Omental fat pad (tissue), 4 donors: ENCODE data around the gene RPL18. TPM values are rescaled to one million over a fixed set of nuclear protein-coding genes. Genes with fewer than 3 reads are reported as not detected.

Experiments used
- ATAC-seq: fragments of 150-250 bp; one replicate; pipeline ENCODE4 v1.9.1; 2016; ENCODE audit warnings: mild to moderate bottlenecking, moderate library complexity; ENCODE audit not compliant: low FRiP score
- DNase-seq: peaks from one replicate; pipeline ENCODE4 v3.0.0-alpha.2; 2019; ENCODE audit warnings: low spot score
- total RNA-seq, 4 donors: library from RNA; depleted of rRNA; stranded (reverse); fragments of >200 nt; gene quantifications; one replicate each; pipeline ENCODE4 v1.1.0, GENCODE V29; 2016
- TF ChIP-seq, protein P1 (sequence below), 3 donors: fragments of 450-650 bp; IDR thresholded peaks; one replicate each; pipeline ENCODE4 v1.5.1; 2016 to 2017; ENCODE audit warnings: antibody characterized with exemption in 3 of 3, mild to moderate bottlenecking in 3 of 3, moderate library complexity in 2 of 3

The RPL18 gene
- total RNA-seq, 4 donors from 2014 or later = 1,539 to 2,303 (median 1,904) TPM

DNA sequence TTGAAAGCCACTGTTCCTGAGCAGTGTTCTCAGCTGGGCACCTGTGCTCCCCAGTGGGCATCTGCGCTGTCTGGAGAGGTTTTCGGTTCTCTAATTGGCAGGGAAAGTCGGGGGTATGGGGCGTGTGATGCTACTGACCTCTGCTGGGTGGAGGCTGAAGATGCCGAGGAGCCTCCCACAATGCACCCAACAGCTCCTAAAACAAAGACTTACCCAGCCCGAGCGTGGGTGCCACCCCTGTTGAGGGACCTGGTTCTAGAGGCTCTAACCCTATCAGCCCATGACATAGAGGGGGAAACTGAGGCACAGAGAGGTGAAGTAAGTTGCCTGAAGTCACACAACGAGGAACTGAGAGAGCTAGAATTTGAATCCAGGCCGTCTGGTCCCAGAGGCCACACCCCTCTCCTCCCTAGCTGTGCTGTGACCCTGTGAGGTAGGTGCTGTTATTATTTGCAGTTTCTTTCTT, 10.1 kb downstream of the RPL18 start:
- ATAC-seq = no peak
- TF ChIP-seq, protein P1, sequence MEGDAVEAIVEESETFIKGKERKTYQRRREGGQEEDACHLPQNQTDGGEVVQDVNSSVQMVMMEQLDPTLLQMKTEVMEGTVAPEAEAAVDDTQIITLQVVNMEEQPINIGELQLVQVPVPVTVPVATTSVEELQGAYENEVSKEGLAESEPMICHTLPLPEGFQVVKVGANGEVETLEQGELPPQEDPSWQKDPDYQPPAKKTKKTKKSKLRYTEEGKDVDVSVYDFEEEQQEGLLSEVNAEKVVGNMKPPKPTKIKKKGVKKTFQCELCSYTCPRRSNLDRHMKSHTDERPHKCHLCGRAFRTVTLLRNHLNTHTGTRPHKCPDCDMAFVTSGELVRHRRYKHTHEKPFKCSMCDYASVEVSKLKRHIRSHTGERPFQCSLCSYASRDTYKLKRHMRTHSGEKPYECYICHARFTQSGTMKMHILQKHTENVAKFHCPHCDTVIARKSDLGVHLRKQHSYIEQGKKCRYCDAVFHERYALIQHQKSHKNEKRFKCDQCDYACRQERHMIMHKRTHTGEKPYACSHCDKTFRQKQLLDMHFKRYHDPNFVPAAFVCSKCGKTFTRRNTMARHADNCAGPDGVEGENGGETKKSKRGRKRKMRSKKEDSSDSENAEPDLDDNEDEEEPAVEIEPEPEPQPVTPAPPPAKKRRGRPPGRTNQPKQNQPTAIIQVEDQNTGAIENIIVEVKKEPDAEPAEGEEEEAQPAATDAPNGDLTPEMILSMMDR (IDR thresholded peaks at IDR 0.05) = no peak
- DNase-seq = no peak

DNA sequence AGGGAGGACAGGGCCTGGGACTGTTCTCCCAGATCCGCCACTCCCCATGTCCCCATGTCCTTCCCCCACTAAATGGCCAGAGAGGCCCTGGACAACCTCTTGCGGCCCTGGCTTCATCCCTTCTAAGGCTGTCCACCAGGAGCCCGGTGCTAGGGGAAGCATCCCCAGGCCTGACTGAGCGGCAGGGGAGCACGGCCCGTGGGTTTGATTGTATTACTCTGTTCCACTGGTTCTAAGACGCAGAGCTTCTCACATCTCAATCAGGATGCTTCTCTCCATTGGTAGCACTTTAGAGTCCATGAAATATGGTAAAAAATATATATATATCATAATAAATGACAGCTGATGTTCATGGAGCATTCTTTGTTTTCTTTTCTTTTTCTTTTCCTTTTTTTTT, 11.6 kb downstream of the RPL18 start:
- no peak for DNase-seq
- TF ChIP-seq, protein P1 (IDR thresholded peaks at IDR 0.05) = no peak
- no peak for ATAC-seq

- TF ChIP-seq, protein P1 (IDR thresholded peaks at IDR 0.05) = no peak
- ATAC-seq (no peak), DNase-seq (no peak)
These were observed 12.3 kb downstream of the RPL18 start, which contains the start of gene SPACA4 for GRCh38 chr19:48606463-48607358. SPACA4 (plus strand) TSS chr19:48606742; CDS start chr19:48606979, 237 bp downstream.

GRCh38 chr19:48603850-48604249, 15.1 kb downstream of the RPL18 start:
- DNase-seq (no peak), ATAC-seq (no peak)
- TF ChIP-seq, protein P1 (IDR thresholded peaks at IDR 0.05) = no peak

DNA sequence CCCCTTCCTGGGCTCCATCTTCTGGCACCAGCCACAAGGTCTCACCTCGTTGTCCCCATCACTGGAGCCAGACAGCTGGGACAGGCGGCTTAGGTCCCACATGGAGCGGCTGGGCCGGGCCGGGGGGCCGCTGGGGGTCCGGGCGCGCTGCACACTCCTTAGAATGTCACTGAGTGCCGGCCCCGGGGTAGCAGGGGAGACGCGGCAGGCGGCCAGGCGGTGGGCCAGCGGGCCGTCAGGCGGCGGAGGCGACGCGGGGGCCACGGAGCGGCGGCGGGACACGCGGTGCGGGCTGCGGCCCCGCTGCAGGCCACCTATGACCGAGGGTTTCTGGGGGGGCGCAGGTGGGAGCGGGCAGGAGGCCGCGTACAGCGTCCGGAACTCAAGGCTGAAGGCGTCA, 15.5 kb downstream of the RPL18 start:
- no peak for ATAC-seq
- TF ChIP-seq, protein P1 (IDR thresholded peaks at IDR 0.05) = no peak

DNA sequence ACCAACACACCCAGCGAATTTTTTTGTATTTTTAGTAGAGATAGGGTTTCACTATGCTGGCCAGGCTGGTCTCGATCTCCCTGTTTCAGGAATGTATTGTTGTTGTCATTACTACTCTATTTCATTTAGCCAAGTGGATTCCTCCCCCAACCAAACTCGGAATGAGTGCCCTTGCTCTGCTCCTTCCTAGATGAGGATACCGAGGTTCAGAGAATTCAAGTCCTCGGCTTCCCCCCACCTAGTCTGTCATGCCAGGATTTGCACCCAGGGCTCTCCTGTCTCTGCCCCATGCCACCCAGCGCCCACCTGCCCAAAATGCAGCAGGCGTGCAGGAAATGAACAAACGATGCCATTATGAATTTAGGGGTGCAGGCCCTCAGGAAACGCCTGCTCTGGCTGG, 16.0 kb downstream of the RPL18 start:
- DNase-seq (no peak), ATAC-seq (no peak)
- TF ChIP-seq, protein P1 (IDR thresholded peaks at IDR 0.05) = no peak

More for the DNA sequence above, 15.5 kb downstream of the RPL18 start:
- no peak for DNase-seq
